ENCODE measurements around the gene FGD6.

GRCh38 chr12:95207407-95207806 lies 9.9 kb downstream of the FGD6 start:
- no peak for TF ChIP-seq EZH2phosphoT487 (IDR thresholded peaks at IDR 0.05; ENCODE audit: borderline replicate concordance, low read depth, low read length)
- TF ChIP-seq, protein P1, sequence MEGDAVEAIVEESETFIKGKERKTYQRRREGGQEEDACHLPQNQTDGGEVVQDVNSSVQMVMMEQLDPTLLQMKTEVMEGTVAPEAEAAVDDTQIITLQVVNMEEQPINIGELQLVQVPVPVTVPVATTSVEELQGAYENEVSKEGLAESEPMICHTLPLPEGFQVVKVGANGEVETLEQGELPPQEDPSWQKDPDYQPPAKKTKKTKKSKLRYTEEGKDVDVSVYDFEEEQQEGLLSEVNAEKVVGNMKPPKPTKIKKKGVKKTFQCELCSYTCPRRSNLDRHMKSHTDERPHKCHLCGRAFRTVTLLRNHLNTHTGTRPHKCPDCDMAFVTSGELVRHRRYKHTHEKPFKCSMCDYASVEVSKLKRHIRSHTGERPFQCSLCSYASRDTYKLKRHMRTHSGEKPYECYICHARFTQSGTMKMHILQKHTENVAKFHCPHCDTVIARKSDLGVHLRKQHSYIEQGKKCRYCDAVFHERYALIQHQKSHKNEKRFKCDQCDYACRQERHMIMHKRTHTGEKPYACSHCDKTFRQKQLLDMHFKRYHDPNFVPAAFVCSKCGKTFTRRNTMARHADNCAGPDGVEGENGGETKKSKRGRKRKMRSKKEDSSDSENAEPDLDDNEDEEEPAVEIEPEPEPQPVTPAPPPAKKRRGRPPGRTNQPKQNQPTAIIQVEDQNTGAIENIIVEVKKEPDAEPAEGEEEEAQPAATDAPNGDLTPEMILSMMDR (conservative IDR thresholded peaks at IDR 0.05; ENCODE audit: low read length): no peak
